ENCODE results near the gene RDH12. TPM values are rescaled to one million over a fixed set of nuclear protein-coding genes. Genes with fewer than 3 reads are reported as not detected.

RDH12 gene
- total RNA-seq, 1 experiment from 2014 or later, result not detected

- 0 out of 2 replicates have a peak, but pooled peaks cover 2% of the 10 kb centered on the region for H3K36me3 ChIP-seq (ENCODE audit: control insufficient read depth, insufficient read depth, low read length)
- CTCF ChIA-PET, result no interaction called here
- TF ChIP-seq REST (IDR thresholded peaks at IDR 0.05; ENCODE audit: insufficient read depth in 1 of 2, low read depth in 2 of 2, low read length in 1 of 2) (no peak), CTCF (IDR thresholded peaks at IDR 0.05) (no peak), POLR2AphosphoS5 (IDR thresholded peaks at IDR 0.05; ENCODE audit: low read depth, low read length) (no peak), SIN3A (IDR thresholded peaks at IDR 0.05; ENCODE audit: borderline replicate concordance, insufficient read depth, low read depth, low read length) (no peak), TCF7L2 (IDR thresholded peaks at IDR 0.05; ENCODE audit: low read depth, low read length) (no peak)
- POLR2A ChIA-PET, result no interaction called here
- BruUV-seq (replicated peaks), result no TSS peak
- H3K4me3 ChIP-seq (ENCODE audit: low read depth in 2 of 2, low read length in 2 of 2), result no peak overlapping the region
- in situ Hi-C loops (cut with HindIII; ENCODE audit: low pct_unique_long_range_greater_than_20kb, low sequenced_read_pairs), result no loop called here
- H3K27ac ChIP-seq (ENCODE audit: low read length), result no peak overlapping the region
- ATAC-seq (no peak), DNase-seq (ENCODE audit: low read depth, low spot score) (peak; percentile 2)
- H3K9me3 ChIP-seq (ENCODE audit: control insufficient read depth, insufficient read depth, low read depth, low read length), result no peaks in the 10 kb centered on the region
- intact Hi-C loops (cut with micrococcal nuclease; ENCODE audit: unreplicated experiment), result no loop called here
- no peaks in the 10 kb centered on the region for H3K4me1 ChIP-seq (ENCODE audit: control insufficient read depth, insufficient read depth, low read length)
- H3K27me3 ChIP-seq (ENCODE audit: control insufficient read depth, insufficient read depth, low read length), result no peaks in the 10 kb centered on the region
Measured at GRCh38 chr14:67773844-67774377, 72.2 kb downstream of the RDH12 start.

GRCh38 chr14:67776653-67777322 is 75.1 kb downstream of the RDH12 start:
- no TSS peak for BruUV-seq (replicated peaks)

More at GRCh38 chr14:67776653-67777322, 75.1 kb downstream of the RDH12 start:
- ChIA-PET CTCF (no interaction called here), POLR2A (no interaction called here)
- Histone ChIP-seq H3K4me3 (ENCODE audit: low read depth in 2 of 2, low read length in 2 of 2) (no peak overlapping the region), H3K27ac (ENCODE audit: low read length) (no peak overlapping the region), H3K27me3 (ENCODE audit: control insufficient read depth, insufficient read depth, low read length) (no peaks in the 10 kb centered on the region), H3K9me3 (ENCODE audit: control insufficient read depth, insufficient read depth, low read depth, low read length) (no peaks in the 10 kb centered on the region), H3K4me1 (ENCODE audit: control insufficient read depth, insufficient read depth, low read length) (no peaks in the 10 kb centered on the region), H3K36me3 (ENCODE audit: control insufficient read depth, insufficient read depth, low read length) (0 out of 2 replicates have a peak, but pooled peaks cover 2% of the 10 kb centered on the region)
- in situ Hi-C loops (cut with HindIII; ENCODE audit: low pct_unique_long_range_greater_than_20kb, low sequenced_read_pairs) (no loop called here), intact Hi-C loops (cut with micrococcal nuclease; ENCODE audit: unreplicated experiment) (no loop called here)
- DNase-seq (ENCODE audit: low read depth, low spot score), result no peak
- TF ChIP-seq SIN3A (IDR thresholded peaks at IDR 0.05; ENCODE audit: borderline replicate concordance, insufficient read depth, low read depth, low read length) (no peak), TCF7L2 (IDR thresholded peaks at IDR 0.05; ENCODE audit: low read depth, low read length) (no peak), REST (IDR thresholded peaks at IDR 0.05; ENCODE audit: insufficient read depth in 1 of 2, low read depth in 2 of 2, low read length in 1 of 2) (no peak), POLR2AphosphoS5 (IDR thresholded peaks at IDR 0.05; ENCODE audit: low read depth, low read length) (no peak), CTCF (IDR thresholded peaks at IDR 0.05) (no peak)
- no peak for ATAC-seq
